H9 (cell line): Measurements from ENCODE around the gene PROSER3. TPM values are rescaled to one million over a fixed set of nuclear protein-coding genes. Genes with fewer than 3 reads are reported as not detected.

Experiments
- DNase-seq: peaks from one replicate; pipeline ENCODE4 v3.0.0-alpha.2; 2017
- H2AFZ ChIP-seq: one replicate; pipeline ENCODE4 v1.6.1; 2013; ENCODE audit warnings: mild to moderate bottlenecking, low read length, control low read depth, moderate library complexity
- H2AK5ac ChIP-seq: 2 replicates; pipeline ENCODE4 v1.6.1; 2013; ENCODE audit warnings: low read length, control low read depth, mixed read lengths; ENCODE audit not compliant: insufficient read length
- H2BK120ac ChIP-seq: one replicate; pipeline ENCODE4 v1.6.1; 2013; ENCODE audit warnings: low read depth, mild to moderate bottlenecking, low read length, control low read depth, inconsistent platforms; ENCODE audit not compliant: poor library complexity, severe bottlenecking
- H2BK12ac ChIP-seq: 2 replicates; pipeline ENCODE4 v1.6.1; 2013; ENCODE audit warnings: low read length, control low read depth, mixed read lengths, low read depth; ENCODE audit not compliant: insufficient read length
- H2BK15ac ChIP-seq: 2 replicates; pipeline ENCODE4 v1.6.1; 2013; ENCODE audit warnings: low read depth, low read length, control low read depth
- H2BK20ac ChIP-seq: one replicate; pipeline ENCODE4 v1.6.1; 2013; ENCODE audit warnings: low read depth, mild to moderate bottlenecking, low read length, control low read depth, inconsistent platforms; ENCODE audit not compliant: poor library complexity, severe bottlenecking
- H2BK5ac ChIP-seq: 2 replicates; pipeline ENCODE4 v1.6.1; 2013; ENCODE audit warnings: low read length, control low read depth, mixed read lengths; ENCODE audit not compliant: insufficient read length
- H3K14ac ChIP-seq: 2 replicates; pipeline ENCODE4 v1.6.1; 2013; ENCODE audit warnings: low read length, control low read depth; ENCODE audit not compliant: insufficient read depth
- H3K18ac ChIP-seq: 2 replicates; pipeline ENCODE4 v1.6.1; 2013; ENCODE audit warnings: low read depth, mild to moderate bottlenecking, mixed read lengths, low read length, control low read depth; ENCODE audit not compliant: insufficient read length
- H3K23ac ChIP-seq: 2 replicates; pipeline ENCODE4 v1.6.1; 2013; ENCODE audit warnings: low read length, control low read depth, mixed read lengths, low read depth; ENCODE audit not compliant: insufficient read length
- H3K23me2 ChIP-seq: 2 replicates; pipeline ENCODE4 v1.6.1; 2013; ENCODE audit warnings: low read depth, mild to moderate bottlenecking, mixed read lengths, low read length, control low read depth; ENCODE audit not compliant: insufficient read length, poor library complexity, severe bottlenecking
- H3K27ac ChIP-seq: 2 replicates; pipeline ENCODE4 v1.5.1; 2013; ENCODE audit warnings: low read length, control low read depth, mixed read lengths, low read depth; ENCODE audit not compliant: insufficient read length
- H3K27me3 ChIP-seq: 2 replicates; pipeline ENCODE4 v1.6.1; 2013; ENCODE audit warnings: low read length, control low read depth, inconsistent platforms; ENCODE audit not compliant: insufficient read depth
- H3K4ac ChIP-seq: 2 replicates; pipeline ENCODE4 v1.6.1; 2013; ENCODE audit warnings: low read depth, mild to moderate bottlenecking, control low read depth, inconsistent platforms, low read length, moderate library complexity
- H3K4me1 ChIP-seq: 2 replicates; pipeline ENCODE4 v1.6.1; 2013; ENCODE audit warnings: low read length, control low read depth, inconsistent platforms; ENCODE audit not compliant: insufficient read depth
- H3K4me2 ChIP-seq: 2 replicates; pipeline ENCODE4 v1.6.1; 2013; ENCODE audit warnings: low read length, control low read depth, mixed read lengths; ENCODE audit not compliant: insufficient read length, insufficient read depth
- H3K56ac ChIP-seq: 2 replicates; pipeline ENCODE4 v1.6.1; 2013; ENCODE audit warnings: low read depth, mild to moderate bottlenecking, mixed read lengths, low read length, control low read depth; ENCODE audit not compliant: insufficient read length
- H3K79me1 ChIP-seq: 2 replicates; pipeline ENCODE4 v1.6.1; 2013; ENCODE audit warnings: low read depth, mild to moderate bottlenecking, moderate library complexity, low read length, control low read depth, inconsistent platforms; ENCODE audit not compliant: insufficient read depth, poor library complexity, severe bottlenecking
- H3K79me2 ChIP-seq: 2 replicates; pipeline ENCODE4 v1.6.1; 2013; ENCODE audit warnings: low read length, control low read depth, inconsistent platforms; ENCODE audit not compliant: insufficient read depth
- H3K9ac ChIP-seq: 2 replicates; pipeline ENCODE4 v1.6.1; 2013; ENCODE audit warnings: low read length, control low read depth, mixed read lengths; ENCODE audit not compliant: insufficient read length; ENCODE audit errors: extremely low read depth
- H3K9me3 ChIP-seq: one replicate; pipeline ENCODE4 v1.6.1; 2013; ENCODE audit warnings: low read depth, low read length, inconsistent platforms; ENCODE audit not compliant: control insufficient read depth
- H3T11ph ChIP-seq: one replicate; pipeline ENCODE4 v1.6.1; 2013; ENCODE audit warnings: mild to moderate bottlenecking, low read length, control low read depth, inconsistent platforms
- H4K20me1 ChIP-seq: one replicate; pipeline ENCODE4 v1.6.1; 2013; ENCODE audit not compliant: control insufficient read depth, insufficient read length, insufficient read depth
- H4K5ac ChIP-seq: 2 replicates; pipeline ENCODE4 v1.6.1; 2013; ENCODE audit warnings: low read depth, mild to moderate bottlenecking, mixed read lengths, low read length, control low read depth; ENCODE audit not compliant: insufficient read length
- H4K8ac ChIP-seq: replicated peaks from 2 replicates; pipeline ENCODE4 v1.6.1; 2013; ENCODE audit warnings: low read length, control low read depth, mixed read lengths, low read depth; ENCODE audit not compliant: insufficient read length
- H4K91ac ChIP-seq: 2 replicates; pipeline ENCODE4 v1.6.1; 2013; ENCODE audit warnings: low read depth, mild to moderate bottlenecking, moderate library complexity, mixed read lengths, low read length, control low read depth; ENCODE audit not compliant: insufficient read length
- H3K27ac Mint-ChIP-seq, 3 experiments: 2 replicates in 2 of 3; 3 replicates in 1 of 3; pipeline ENCODE4 v1.8.0; 2020 to 2021; ENCODE audit warnings: mixed read lengths in 3 of 3, mild to moderate bottlenecking in 1 of 3, moderate library complexity in 1 of 3
- H3K27me3 Mint-ChIP-seq: 2 replicates; pipeline ENCODE4 v1.8.0; 2021; ENCODE audit warnings: low read depth, mild to moderate bottlenecking, moderate library complexity, mixed read lengths
- H3K36me3 Mint-ChIP-seq, 3 experiments: 2 replicates in 2 of 3; 3 replicates in 1 of 3; pipeline ENCODE4 v1.8.0; 2020 to 2021; ENCODE audit warnings: low read depth in 3 of 3, mixed read lengths in 3 of 3; ENCODE audit not compliant: insufficient read depth in 1 of 3
- H3K4me1 Mint-ChIP-seq, 2 experiments: 2 replicates each; pipeline ENCODE4 v1.8.0; 2020; ENCODE audit warnings: mixed read lengths in 2 of 2
- H3K4me3 Mint-ChIP-seq, 2 experiments: 2 replicates in 1 of 2; 3 replicates in 1 of 2; pipeline ENCODE4 v1.8.0; 2020 to 2021; ENCODE audit warnings: mild to moderate bottlenecking in 2 of 2, mixed read lengths in 2 of 2, moderate library complexity in 1 of 2
- H3K9me3 Mint-ChIP-seq, 2 experiments: 2 replicates in 1 of 2; 3 replicates in 1 of 2; pipeline ENCODE4 v1.8.0; 2020; ENCODE audit warnings: mild to moderate bottlenecking in 2 of 2, mixed read lengths in 2 of 2, moderate library complexity in 1 of 2
- CTCF ChIP-seq: fragments of 200-600 bp; sonication (generic); conservative IDR thresholded peaks from 3 replicates; pipeline ENCODE4 v1.8.0; 2021; ENCODE audit warnings: antibody characterized with exemption, mild to moderate bottlenecking
- WGBS: extraction: QIAGEN DNeasy Blood & Tissue Kit; methylation state at CpG from one replicate; pipeline ENCODE4 v1.1.7; 2013; ENCODE audit warnings: missing lambda C conversion rate, low lambda C conversion rate, mixed read lengths; ENCODE audit not compliant: insufficient read length; ENCODE audit errors: extremely low coverage; 5-methylcytosine and 5-hydroxymethylcytosine counted together
- total RNA-seq: library from RNA; stranded (reverse); gene quantifications from 2 replicates; pipeline ENCODE4 v1.2.1, GENCODE V29; 2021

PROSER3 gene
- total RNA-seq, 1 experiment from 2014 or later: 29.1 TPM

GRCh38 chr19:35727956-35728706, 29.8 kb upstream of the PROSER3 start:
- Histone ChIP-seq H4K5ac (no peak overlapping the region), H3K4me2 (no peak overlapping the region), H3K56ac (no peak overlapping the region), H3K79me1 (no peaks in the 10 kb centered on the region), H2BK5ac (no peak overlapping the region), H2BK120ac (no peak overlapping the region), H3K14ac (no peak overlapping the region), H4K91ac (no peak overlapping the region), H2BK12ac (no peak overlapping the region), H3K4me1 (no peaks in the 10 kb centered on the region), H3K18ac (no peak overlapping the region), H2AFZ (no peak overlapping the region), H3K4ac (no peak overlapping the region), H3K9me3 (no peaks in the 10 kb centered on the region), H3K23ac (no peak overlapping the region), H3K27me3 (no peaks in the 10 kb centered on the region), H2BK15ac (no peak overlapping the region), H4K20me1 (no peaks in the 10 kb centered on the region), H3K79me2 (no peaks in the 10 kb centered on the region), H3K9ac (no peak overlapping the region), H3K23me2 (no peaks in the 10 kb centered on the region), H2BK20ac (no peak overlapping the region), H2AK5ac (no peak overlapping the region), H3K27ac (no peak overlapping the region), H3T11ph (no peak overlapping the region), H4K8ac (no peak overlapping the region)
- no peaks in the 10 kb centered on the region for H3K9me3 Mint-ChIP-seq
- no CpG with 5 or more reads among the region's 19 CpGs for WGBS
- peak overlapping the region in 1 of 2 experiments; percentile 26; a peak in 2 of 5 replicates for H3K4me3 Mint-ChIP-seq
- TF ChIP-seq CTCF: no peak
- no peak for DNase-seq
- H3K4me1 Mint-ChIP-seq: no peaks in the 10 kb centered on the region
- peaks cover 60 to 85% (median 84%) of the 10 kb centered on the region in 3 experiments for H3K36me3 Mint-ChIP-seq
- no peaks in the 10 kb centered on the region; the same call in 1 of the 2 replicates for H3K27me3 Mint-ChIP-seq
- H3K27ac Mint-ChIP-seq: no peak overlapping the region
